ENCODE results near the gene TENT5C. TPM values are rescaled to one million over a fixed set of nuclear protein-coding genes. Genes with fewer than 3 reads are reported as not detected.

Gene TENT5C
- total RNA-seq, 1 experiment from 2014 or later: 1.4 TPM

DNA sequence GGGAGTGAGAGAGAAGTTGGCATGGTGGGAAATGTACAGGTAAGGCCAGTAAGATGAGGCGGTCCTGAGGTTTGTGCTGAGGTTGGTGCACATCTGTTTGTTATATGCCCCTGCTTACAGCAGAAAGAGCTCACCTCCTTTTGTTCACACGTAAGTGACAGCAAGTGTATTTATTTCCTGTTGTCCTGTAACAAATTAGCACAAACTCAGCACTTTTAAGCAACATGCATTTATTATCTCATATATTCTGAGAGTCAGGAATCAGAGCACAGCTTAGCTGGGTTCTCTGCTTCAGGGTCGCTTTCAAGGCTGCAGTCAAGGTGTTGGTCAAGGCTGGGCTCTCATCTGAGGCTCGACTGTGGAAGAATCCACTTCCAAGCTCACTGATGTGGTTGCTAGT lies 45.8 kb downstream of the TENT5C start (continued):
- TF ChIP-seq, protein P1, sequence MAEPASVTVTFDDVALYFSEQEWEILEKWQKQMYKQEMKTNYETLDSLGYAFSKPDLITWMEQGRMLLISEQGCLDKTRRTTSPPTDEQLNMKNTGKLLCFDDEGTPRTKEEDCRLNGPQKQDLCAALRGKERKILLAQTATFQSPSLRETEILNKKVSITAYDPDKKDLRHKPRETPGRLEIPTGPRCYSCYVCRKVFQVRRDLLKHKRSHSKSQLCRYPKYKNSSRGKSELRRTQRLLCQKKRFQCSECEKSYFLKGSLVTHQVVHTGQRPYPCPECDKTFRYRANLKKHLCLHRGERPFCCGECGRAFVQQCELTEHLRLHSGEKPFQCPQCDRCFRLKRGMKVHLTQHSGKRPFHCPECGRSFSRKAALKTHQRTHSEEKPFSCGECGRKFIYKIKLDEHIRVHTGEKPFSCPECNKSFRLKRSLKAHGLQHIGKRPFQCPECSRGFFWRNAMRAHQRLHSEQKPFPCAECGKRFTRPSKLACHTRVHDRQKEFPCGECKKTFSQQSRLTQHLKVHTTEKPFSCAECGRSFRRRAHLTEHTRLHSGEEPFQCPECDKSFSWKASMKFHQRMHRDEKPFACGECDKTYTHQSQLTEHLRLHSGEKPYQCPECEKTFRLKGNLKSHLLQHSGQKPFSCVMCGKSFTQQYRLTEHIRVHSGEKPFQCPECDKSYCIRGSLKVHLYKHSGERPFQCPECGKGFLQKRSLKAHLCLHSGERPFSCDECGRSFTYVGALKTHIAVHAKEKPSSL (CRISPR knock-in tag; conservative IDR thresholded peaks at IDR 0.05): no peak
- TF ChIP-seq ZNF317 (CRISPR knock-in tag; IDR thresholded peaks at IDR 0.05; ENCODE audit: borderline replicate concordance, low read depth) (no peak), JAZF1 (CRISPR knock-in tag; IDR thresholded peaks at IDR 0.05) (no peak), ZNF219 (CRISPR knock-in tag; IDR thresholded peaks at IDR 0.05; ENCODE audit: borderline replicate concordance) (no peak), ESRRA (CRISPR knock-in tag; IDR thresholded peaks at IDR 0.05; ENCODE audit: borderline replicate concordance) (no peak), ZNF423 (CRISPR knock-in tag; IDR thresholded peaks at IDR 0.05) (no peak), OVOL2 (CRISPR knock-in tag; IDR thresholded peaks at IDR 0.05; ENCODE audit: borderline replicate concordance) (no peak), HMGA2 (CRISPR knock-in tag; IDR thresholded peaks at IDR 0.05) (no peak), ZNF121 (CRISPR knock-in tag; IDR thresholded peaks at IDR 0.05) (no peak)
- TF ChIP-seq, protein P2, sequence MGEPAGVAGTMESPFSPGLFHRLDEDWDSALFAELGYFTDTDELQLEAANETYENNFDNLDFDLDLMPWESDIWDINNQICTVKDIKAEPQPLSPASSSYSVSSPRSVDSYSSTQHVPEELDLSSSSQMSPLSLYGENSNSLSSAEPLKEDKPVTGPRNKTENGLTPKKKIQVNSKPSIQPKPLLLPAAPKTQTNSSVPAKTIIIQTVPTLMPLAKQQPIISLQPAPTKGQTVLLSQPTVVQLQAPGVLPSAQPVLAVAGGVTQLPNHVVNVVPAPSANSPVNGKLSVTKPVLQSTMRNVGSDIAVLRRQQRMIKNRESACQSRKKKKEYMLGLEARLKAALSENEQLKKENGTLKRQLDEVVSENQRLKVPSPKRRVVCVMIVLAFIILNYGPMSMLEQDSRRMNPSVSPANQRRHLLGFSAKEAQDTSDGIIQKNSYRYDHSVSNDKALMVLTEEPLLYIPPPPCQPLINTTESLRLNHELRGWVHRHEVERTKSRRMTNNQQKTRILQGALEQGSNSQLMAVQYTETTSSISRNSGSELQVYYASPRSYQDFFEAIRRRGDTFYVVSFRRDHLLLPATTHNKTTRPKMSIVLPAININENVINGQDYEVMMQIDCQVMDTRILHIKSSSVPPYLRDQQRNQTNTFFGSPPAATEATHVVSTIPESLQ (CRISPR knock-in tag; IDR thresholded peaks at IDR 0.05): no peak
- TF ChIP-seq, protein P3, sequence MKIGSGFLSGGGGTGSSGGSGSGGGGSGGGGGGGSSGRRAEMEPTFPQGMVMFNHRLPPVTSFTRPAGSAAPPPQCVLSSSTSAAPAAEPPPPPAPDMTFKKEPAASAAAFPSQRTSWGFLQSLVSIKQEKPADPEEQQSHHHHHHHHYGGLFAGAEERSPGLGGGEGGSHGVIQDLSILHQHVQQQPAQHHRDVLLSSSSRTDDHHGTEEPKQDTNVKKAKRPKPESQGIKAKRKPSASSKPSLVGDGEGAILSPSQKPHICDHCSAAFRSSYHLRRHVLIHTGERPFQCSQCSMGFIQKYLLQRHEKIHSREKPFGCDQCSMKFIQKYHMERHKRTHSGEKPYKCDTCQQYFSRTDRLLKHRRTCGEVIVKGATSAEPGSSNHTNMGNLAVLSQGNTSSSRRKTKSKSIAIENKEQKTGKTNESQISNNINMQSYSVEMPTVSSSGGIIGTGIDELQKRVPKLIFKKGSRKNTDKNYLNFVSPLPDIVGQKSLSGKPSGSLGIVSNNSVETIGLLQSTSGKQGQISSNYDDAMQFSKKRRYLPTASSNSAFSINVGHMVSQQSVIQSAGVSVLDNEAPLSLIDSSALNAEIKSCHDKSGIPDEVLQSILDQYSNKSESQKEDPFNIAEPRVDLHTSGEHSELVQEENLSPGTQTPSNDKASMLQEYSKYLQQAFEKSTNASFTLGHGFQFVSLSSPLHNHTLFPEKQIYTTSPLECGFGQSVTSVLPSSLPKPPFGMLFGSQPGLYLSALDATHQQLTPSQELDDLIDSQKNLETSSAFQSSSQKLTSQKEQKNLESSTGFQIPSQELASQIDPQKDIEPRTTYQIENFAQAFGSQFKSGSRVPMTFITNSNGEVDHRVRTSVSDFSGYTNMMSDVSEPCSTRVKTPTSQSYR (CRISPR knock-in tag; IDR thresholded peaks at IDR 0.05): no peak
- TF ChIP-seq, protein P4, sequence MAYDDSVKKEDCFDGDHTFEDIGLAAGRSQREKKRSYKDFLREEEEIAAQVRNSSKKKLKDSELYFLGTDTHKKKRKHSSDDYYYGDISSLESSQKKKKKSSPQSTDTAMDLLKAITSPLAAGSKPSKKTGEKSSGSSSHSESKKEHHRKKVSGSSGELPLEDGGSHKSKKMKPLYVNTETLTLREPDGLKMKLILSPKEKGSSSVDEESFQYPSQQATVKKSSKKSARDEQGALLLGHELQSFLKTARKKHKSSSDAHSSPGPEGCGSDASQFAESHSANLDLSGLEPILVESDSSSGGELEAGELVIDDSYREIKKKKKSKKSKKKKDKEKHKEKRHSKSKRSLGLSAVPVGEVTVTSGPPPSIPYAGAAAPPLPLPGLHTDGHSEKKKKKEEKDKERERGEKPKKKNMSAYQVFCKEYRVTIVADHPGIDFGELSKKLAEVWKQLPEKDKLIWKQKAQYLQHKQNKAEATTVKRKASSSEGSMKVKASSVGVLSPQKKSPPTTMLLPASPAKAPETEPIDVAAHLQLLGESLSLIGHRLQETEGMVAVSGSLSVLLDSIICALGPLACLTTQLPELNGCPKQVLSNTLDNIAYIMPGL (CRISPR knock-in tag; IDR thresholded peaks at IDR 0.05): no peak

DNA sequence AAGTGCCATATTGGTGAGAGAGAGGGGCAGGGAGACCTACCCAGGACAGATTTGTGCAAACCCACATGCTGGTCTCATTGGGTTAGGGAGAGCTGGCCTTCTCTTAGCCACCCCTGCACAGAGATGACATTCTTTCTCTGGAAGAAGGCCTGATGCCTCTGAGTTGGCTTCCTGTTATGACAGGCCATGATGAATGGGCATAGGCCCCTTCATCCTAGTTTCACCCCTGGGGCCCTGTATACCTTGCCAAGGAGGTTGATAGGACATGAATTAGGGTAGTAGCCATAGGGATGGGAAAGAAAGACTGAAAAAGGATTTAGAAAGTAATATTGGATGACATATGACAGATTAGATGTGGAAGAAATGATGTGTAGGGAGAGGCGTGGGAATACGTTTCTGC lies 46.6 kb downstream of the TENT5C start:
- Mint-ChIP-seq H3K27me3 (ENCODE audit: low read depth) (no peaks in the 10 kb centered on the region; the same call in 1 of the 2 replicates), H3K9me3 (peaks cover 13% of the 10 kb centered on the region), H3K4me1 (peaks cover 42% of the 10 kb centered on the region), H3K4me3 (no peak overlapping the region), H3K36me3 (peaks cover 3% of the 10 kb centered on the region), H3K27ac (no peak overlapping the region)
- DNase-seq (ENCODE audit: low spot score): no peak
- POLR2A ChIA-PET: no interaction called here
- CTCF ChIA-PET: no interaction called here
- no peak for ATAC-seq
- TF ChIP-seq, protein P5, sequence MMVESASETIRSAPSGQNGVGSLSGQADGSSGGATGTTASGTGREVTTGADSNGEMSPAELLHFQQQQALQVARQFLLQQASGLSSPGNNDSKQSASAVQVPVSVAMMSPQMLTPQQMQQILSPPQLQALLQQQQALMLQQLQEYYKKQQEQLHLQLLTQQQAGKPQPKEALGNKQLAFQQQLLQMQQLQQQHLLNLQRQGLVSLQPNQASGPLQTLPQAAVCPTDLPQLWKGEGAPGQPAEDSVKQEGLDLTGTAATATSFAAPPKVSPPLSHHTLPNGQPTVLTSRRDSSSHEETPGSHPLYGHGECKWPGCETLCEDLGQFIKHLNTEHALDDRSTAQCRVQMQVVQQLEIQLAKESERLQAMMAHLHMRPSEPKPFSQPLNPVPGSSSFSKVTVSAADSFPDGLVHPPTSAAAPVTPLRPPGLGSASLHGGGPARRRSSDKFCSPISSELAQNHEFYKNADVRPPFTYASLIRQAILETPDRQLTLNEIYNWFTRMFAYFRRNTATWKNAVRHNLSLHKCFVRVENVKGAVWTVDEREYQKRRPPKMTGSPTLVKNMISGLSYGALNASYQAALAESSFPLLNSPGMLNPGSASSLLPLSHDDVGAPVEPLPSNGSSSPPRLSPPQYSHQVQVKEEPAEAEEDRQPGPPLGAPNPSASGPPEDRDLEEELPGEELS (CRISPR knock-in tag; IDR thresholded peaks at IDR 0.05): no peak
- TF ChIP-seq JUN (CRISPR knock-in tag; IDR thresholded peaks at IDR 0.05) (no peak), SOX15 (CRISPR knock-in tag; IDR thresholded peaks at IDR 0.05) (no peak), NR1H2 (CRISPR knock-in tag; IDR thresholded peaks at IDR 0.05) (no peak), JAZF1 (CRISPR knock-in tag; IDR thresholded peaks at IDR 0.05) (no peak), EMX1 (CRISPR knock-in tag; IDR thresholded peaks at IDR 0.05) (no peak), CREB1 (CRISPR knock-in tag; IDR thresholded peaks at IDR 0.05) (no peak), TEAD4 (CRISPR knock-in tag; IDR thresholded peaks at IDR 0.05) (no peak), RELA (CRISPR knock-in tag; IDR thresholded peaks at IDR 0.05; ENCODE audit: borderline replicate concordance) (no peak)
- TF ChIP-seq, protein P6, sequence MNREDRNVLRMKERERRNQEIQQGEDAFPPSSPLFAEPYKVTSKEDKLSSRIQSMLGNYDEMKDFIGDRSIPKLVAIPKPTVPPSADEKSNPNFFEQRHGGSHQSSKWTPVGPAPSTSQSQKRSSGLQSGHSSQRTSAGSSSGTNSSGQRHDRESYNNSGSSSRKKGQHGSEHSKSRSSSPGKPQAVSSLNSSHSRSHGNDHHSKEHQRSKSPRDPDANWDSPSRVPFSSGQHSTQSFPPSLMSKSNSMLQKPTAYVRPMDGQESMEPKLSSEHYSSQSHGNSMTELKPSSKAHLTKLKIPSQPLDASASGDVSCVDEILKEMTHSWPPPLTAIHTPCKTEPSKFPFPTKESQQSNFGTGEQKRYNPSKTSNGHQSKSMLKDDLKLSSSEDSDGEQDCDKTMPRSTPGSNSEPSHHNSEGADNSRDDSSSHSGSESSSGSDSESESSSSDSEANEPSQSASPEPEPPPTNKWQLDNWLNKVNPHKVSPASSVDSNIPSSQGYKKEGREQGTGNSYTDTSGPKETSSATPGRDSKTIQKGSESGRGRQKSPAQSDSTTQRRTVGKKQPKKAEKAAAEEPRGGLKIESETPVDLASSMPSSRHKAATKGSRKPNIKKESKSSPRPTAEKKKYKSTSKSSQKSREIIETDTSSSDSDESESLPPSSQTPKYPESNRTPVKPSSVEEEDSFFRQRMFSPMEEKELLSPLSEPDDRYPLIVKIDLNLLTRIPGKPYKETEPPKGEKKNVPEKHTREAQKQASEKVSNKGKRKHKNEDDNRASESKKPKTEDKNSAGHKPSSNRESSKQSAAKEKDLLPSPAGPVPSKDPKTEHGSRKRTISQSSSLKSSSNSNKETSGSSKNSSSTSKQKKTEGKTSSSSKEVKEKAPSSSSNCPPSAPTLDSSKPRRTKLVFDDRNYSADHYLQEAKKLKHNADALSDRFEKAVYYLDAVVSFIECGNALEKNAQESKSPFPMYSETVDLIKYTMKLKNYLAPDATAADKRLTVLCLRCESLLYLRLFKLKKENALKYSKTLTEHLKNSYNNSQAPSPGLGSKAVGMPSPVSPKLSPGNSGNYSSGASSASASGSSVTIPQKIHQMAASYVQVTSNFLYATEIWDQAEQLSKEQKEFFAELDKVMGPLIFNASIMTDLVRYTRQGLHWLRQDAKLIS (CRISPR knock-in tag; IDR thresholded peaks at IDR 0.05; ENCODE audit: borderline replicate concordance): no peak
- TF ChIP-seq, protein P7, sequence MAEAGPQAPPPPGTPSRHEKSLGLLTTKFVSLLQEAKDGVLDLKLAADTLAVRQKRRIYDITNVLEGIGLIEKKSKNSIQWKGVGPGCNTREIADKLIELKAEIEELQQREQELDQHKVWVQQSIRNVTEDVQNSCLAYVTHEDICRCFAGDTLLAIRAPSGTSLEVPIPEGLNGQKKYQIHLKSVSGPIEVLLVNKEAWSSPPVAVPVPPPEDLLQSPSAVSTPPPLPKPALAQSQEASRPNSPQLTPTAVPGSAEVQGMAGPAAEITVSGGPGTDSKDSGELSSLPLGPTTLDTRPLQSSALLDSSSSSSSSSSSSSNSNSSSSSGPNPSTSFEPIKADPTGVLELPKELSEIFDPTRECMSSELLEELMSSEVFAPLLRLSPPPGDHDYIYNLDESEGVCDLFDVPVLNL (CRISPR knock-in tag; IDR thresholded peaks at IDR 0.05; ENCODE audit: borderline replicate concordance, low read depth): no peak
